GM21723 (cell line): ENCODE measurements around the gene KIAA1549.

Source experiments
- ATAC-seq: cut with Tn5 transposase; IDR thresholded peaks from one replicate; pipeline ENCODE4 v1.9.1; 2021; ENCODE audit warnings: mild to moderate bottlenecking, moderate library complexity; ENCODE audit not compliant: unreplicated experiment

Gene KIAA1549

GRCh38 chr7:138886501-138886917 is 94.7 kb downstream of the KIAA1549 start:
- ATAC-seq = peak; percentile 91

DNA sequence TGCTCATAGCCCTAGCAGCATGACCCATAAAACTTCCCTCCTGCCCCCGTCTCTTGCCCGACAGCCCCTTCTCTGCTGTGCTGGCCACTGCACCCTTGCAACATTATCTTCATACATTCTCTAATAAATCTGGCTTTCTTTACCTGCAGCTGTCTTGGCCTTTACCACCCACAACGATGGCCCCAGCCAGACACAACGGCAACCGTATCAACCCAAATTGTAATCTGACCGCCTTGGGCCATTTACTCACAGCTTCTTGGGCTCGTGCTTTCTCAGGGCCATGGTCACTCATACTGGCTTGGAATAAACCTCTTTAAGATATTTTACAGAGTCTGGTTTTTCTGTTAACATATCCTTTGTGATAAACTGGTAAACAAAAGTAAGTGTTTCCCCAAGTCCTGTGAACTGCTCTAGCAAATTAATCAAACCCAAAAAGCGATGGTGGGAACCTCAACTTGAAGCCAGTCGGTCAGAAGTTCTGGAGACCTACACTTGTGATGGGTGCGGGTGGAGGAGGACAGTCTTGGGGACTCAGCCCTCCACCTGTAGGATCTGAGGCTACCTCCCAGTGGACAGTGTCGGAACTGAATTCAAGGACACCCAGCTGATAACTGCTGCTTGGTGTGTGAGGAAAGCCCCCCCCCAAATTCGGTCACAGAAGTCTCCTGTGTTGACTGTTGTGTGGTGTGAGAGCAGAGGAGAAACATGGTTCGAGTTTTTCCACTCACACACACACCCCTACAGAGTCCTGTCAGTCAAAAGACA is 95.6 kb downstream of the KIAA1549 start:
- no peak for ATAC-seq

DNA sequence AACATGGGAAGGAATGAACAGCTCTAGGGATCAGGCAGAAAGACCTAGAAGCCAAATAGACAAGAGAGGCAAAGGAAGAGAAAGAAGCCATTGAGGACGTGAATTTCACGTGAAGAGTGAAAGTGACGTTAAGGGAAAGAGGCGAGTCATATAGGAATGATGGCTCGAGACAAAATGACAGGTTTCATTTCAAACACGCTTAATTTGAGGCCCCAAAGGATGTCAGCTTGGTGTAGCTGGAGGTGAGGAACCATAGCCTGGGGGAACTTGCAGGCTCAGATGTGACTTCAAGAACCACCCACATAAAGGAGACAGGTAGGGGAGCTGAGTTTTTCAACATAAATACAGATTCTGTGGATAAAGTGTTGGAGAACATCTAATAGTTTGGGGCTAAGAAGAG is 98.9 kb downstream of the KIAA1549 start:
- no peak for ATAC-seq

- no peak for ATAC-seq
Observed at GRCh38 chr7:138881579-138882188, 99.5 kb downstream of the KIAA1549 start.

DNA sequence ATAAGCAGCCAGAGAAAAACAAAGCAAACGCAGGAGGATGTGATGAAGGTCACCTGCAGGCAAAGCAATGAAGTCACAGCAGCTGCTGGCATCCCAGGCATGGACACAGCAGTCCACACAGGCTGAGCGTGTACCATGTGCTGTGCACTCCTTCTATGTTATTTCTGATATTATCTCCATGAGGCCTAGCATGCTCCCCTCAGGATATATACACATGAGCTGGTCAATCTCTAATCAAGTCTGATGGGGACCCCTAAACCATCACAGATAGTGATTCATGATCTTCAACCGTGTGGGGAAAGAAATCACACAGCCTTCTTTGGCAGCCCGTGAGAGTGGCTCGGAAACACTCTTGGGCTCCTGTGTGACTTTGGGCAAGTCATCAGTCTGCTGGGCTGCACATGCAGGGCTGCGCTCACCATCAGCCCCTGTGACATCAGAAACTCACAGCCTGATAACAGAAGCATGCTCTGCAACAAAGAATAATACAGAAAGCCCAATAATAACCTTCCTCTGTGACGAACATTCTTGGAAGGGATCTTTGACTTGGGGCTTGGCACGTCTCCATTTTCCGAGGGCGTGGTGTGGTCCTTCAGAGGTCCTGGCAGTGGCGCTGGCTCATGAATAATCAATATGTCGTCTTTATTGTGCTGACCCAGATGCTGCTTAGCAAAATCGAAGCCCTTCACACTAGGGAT is 100.2 kb downstream of the KIAA1549 start:
- no peak for ATAC-seq

GRCh38 chr7:138879356-138879755 is 101.8 kb downstream of the KIAA1549 start:
- ATAC-seq = no peak

GRCh38 chr7:138878856-138879255 is 102.3 kb downstream of the KIAA1549 start:
- no peak for ATAC-seq

- no peak for ATAC-seq
Observed at GRCh38 chr7:138878051-138878450, 103.1 kb downstream of the KIAA1549 start.

GRCh38 chr7:138876326-138876725 is 104.9 kb downstream of the KIAA1549 start:
- ATAC-seq = no peak

DNA sequence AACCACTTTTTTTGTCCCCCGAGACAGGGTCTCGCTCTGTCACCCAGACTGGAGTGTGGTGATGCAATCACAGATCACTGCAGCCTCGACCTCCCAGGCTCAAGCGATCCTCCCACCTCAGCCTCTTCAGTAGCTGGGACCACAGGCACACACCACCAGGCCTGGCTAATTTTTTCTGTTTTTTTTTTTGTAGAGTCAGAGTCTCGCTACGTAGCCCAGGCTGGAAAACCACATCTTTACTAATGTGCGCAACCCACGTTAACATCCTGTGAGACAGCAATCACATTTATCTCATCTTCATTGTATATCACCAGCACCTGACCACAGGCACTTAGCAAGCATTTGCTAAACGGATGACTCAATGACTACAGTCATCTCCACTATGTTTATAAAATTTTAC is 105.4 kb downstream of the KIAA1549 start:
- no peak for ATAC-seq

DNA sequence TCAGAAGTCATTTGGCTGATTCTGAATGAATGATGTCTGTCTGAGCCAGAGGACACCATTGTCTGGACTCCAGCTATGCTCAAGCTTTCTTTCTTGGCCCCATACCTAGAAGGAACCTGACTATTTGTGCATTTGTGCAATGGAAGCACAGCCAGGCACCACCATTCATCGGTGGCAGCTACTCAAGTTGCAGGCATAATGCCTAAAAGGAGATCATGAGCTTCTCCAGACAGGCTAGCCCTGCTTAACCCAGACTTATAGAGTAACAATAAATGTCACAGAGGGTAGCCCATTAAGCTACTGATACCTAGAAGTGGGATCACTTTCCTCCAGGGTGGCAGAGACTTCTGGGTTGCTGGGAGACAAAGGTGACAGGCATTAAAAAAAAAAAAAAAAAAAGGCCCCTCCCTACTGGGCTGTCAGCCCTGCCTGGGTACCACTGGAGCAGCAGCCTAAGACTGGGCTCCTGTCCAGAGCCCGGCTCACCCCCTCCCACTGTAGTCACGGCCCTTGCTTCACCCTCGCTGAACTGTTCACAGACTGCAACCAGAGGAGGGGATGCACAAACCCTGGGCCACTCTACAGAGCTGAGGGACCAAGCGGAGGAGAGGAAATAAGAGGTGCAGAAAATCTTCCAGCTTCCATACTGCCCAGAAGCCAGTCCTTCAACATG is 107.8 kb downstream of the KIAA1549 start:
- no peak for ATAC-seq

- no peak for ATAC-seq
Observed at GRCh38 chr7:138872576-138872975, 108.6 kb downstream of the KIAA1549 start.

DNA sequence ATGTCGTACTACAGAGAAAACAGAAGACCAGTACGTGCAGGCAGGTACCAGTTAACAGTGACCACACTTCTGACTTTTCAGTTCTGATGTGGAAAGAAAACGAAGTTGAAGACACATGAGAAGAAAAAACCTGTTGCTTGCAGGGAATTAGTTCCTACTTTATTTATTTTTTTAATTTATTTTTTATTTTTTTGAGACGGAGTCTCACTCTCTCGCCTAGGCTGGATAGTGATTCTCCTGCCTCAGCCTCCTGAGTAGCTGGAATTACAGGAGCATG is 109.4 kb downstream of the KIAA1549 start:
- ATAC-seq = no peak

DNA sequence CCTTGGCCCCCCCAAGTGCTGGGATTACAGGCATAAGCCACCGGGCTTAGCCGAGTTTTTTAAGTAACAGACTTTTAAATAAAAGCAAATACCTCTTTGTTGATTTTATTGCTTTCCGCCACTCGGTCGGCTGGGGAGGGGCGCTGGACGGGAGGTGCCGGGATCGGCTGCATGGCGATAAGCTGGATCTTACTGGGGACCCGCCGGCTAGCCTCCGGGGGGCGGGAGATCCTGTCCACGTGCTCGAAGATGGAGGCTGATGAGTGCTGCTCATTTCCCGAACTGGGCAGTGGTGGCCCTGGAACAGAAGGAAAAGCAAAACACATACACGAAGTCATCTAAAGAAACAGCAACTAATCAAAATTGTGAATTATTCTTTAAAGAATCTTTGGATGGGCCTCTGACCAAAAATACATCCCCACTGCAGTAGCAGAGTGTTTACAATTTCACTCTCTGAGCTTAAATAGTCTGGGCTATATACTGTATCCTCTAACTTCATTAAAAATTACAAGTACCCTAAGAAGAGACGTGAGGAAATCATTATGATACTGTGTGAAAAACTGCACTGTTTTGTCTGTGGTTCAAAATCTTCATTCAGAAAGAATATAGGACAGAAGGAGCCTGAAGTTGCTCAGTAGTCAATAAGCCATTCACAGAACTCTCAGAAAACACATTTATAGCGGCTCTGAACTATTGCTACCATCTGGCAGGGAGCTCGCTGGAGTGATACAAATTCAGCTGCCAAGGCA is 110.0 kb downstream of the KIAA1549 start:
- ATAC-seq = no peak

DNA sequence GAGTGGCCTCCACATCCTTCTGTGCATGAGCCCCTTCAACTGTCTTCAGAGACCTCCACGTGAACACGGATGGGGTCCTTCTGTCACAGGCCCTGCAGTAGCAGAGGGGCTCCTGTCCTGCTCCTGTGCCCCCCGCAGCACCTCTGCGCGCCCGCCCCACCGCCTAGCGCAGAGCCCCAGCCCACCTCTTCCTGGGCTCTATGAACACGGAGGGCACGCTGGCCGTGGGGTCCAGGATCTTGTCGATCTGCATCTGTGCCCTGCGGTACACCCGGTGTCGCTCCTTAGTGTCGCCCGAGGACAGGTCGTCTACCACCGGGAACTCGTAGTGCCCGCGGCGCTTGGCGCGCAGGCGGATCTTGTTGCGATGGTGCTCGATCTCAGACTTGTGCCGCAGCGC is 111.8 kb downstream of the KIAA1549 start:
- no peak for ATAC-seq

DNA sequence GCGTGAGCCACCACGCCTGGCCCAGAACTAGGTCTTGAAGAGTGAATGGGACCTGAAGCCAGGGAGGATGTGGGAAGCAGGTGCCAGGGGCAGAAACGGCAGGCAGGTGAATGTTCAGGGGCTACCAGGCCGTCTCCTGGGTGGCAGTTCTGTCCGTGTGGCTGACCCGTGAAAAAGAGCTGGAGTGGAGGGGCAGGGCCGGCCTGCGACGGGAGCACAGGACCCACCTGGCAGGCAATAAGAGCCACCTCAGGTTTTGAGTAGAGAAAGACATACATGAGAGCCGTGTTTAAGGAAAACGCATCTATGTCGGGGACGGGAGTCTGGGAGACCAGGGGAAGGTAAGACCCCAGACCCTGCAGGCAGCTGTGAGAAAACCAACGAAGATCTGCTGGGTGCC is 112.5 kb downstream of the KIAA1549 start:
- ATAC-seq = no peak

DNA sequence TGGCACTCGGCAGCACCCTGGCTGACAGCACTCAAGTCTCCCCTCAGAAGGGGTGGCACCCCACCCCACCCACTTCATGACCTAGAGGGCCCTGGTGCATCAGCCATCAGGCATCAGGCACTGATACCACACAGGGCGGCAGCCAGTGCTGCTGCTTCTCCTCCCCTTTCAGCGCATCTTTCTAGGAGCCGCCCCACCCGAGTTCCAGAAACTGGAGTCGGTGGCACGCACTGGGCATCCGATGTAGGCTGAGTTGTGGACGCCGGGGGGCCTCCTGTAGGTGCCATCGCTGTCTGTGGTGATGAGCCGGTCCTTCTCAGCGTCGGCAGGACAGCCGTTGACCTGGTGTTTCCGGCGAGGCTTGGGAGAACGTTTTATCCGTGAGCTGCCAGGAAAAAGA is 113.4 kb downstream of the KIAA1549 start:
- no peak for ATAC-seq

DNA sequence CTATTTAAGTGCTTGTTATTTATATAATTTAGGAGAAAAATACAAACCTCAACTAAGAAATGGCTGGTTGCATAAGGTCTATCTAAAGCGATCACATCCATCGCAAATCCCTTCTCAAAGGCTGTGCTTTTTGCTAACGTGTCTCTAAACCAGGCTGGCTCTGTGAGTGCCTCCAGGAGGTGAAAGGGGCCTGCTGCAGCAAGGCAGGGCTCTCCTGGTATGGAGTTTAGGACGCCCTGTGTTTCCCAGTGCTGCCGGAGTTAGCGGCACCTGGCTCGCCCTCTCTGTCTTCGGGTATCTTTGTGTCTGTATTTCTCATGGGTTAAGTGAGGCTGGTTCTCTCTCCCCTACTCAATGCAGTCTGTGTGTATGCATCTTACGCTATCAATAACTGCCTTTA is 114.8 kb downstream of the KIAA1549 start:
- no peak for ATAC-seq

- ATAC-seq = peak; percentile 56
Observed at GRCh38 chr7:138865843-138866242, 115.3 kb downstream of the KIAA1549 start.

- no peak for ATAC-seq
Observed at GRCh38 chr7:138864667-138865066, 116.5 kb downstream of the KIAA1549 start.

DNA sequence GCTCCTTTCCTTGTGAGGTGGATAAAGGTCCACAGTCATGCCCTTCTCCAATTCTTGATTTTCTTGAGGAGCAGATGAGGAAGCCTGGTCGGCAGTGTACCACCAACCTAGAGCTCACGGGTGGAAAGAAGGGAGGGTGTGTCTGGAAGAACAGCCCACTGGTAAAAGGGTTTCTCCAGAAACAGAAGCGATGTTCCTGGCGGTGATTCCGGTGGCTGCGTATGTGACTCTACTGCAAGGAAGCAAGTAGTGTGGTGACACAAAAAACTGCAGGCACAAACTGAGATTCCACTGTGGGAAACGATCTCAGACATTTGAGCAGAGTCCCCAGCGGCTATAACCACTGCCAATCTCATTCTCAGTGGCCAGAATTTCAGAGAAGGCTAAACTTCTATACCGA is 117.3 kb downstream of the KIAA1549 start:
- ATAC-seq = no peak
